HG03039 (cell line): ENCODE data around the gene MTMR12.
A peak's percentile ranks its signal among the peaks of the same experiment; 100 is the strongest.

ENCODE experiments used
- ATAC-seq: cut with Tn5 transposase; IDR thresholded peaks from one replicate; pipeline ENCODE4 v1.9.1; 2021; ENCODE audit warnings: mild to moderate bottlenecking, moderate library complexity; ENCODE audit not compliant: unreplicated experiment

The MTMR12 gene

DNA sequence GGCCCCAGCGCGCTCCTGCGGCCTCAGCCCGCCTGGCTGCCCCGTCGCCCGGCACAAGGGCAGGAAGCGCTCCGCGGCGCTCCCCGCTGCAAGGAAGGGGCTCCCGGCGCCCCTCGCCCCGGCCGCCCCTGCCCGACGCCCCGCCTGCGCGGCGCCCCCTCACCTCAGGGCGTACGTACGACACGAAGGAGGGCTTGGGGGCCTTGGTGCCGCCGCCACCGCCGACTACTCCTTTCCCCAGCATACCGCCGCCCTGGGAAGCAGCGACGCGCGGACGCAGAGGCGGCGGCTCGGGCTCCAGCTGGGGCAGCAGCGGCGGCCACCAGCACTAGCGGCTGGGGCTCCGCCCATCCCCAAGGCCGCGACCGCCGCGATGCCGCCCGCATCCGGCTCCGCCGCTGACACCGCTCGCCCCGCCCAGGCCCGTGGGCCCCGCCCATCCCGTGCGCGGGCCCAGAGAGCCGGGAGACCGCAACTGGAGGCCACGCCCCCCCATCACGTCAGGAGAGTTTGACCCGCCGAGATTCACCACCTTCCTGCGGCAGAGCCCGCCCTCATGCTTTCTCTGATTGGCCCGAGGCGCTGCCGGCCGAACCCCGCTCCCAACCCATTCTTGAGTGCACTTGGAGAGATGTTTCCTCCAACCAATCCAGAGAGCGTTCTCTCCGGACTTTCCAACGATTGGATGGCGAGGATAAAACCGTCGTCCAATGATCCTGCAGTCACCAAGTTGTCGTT is at the start of gene MTMR12:
TSS of gene MTMR12 (minus strand) at position 345 of the 738 bp plus-strand sequence. CDS start at position 244, 101 bp downstream.
- peak; percentile 93 for ATAC-seq

- ATAC-seq, result no peak
These were observed 49.8 kb upstream of the MTMR12 start for GRCh38 chr5:32362527-32362926.

- no peak for ATAC-seq
These were observed 48.2 kb upstream of the MTMR12 start for GRCh38 chr5:32360906-32361305.

DNA sequence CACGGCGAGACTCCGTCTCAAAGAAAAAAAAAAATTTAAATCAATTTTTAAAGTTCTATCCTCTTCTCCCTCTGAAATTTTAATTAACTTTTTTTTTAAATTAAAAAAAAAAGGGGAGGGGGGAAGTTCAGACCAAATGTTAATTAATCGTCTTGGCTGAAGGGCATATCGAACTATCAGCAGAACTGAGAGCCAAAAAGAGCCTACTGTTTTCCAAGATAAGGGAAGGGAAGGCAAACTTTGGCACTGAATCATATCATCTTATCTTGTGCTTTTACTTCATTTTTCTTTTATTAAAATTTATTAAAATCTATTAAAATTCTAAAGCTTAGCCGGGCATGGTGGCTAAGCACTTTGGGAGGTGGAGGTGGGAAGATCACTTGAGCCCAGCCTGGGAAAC is 45.9 kb upstream of the MTMR12 start:
- ATAC-seq, result no peak

DNA sequence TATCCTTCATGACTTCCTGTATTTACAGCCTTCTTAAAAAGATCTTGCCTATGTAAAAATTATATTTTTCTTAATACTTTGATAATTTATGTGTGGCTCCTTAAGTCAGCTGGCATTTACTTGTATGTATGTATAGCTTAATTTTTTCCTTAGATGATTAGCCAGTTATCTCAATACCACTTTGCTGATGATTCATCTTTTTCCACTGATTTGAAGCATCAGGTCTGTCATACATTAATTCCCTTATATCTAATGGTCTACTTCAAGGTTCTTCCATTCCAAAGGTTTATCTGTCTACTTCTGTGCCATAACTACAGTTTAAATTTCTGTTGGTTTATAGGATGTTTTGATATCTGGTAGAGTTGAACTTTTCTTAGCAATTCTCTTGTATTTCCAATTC is 44.9 kb upstream of the MTMR12 start:
- no peak for ATAC-seq

DNA sequence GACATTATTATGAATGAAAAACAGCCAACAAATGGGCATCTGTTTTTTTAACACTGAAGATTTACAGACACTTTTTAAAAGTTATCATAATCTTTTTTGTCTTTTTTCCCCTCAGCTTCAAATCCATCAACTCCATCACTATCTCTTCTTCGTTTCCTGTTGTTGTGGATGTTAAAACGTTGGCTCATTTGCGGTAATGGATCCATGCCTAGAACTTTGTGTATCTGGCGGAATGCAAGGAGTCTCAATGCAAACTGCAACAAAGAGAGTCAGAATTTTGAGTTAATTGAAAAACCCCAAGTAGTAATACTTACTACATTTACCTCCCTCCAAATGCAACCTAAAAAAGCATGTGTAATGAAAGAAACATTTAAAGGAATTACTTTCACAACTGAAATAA is 42.9 kb upstream of the MTMR12 start:
- no peak for ATAC-seq

DNA sequence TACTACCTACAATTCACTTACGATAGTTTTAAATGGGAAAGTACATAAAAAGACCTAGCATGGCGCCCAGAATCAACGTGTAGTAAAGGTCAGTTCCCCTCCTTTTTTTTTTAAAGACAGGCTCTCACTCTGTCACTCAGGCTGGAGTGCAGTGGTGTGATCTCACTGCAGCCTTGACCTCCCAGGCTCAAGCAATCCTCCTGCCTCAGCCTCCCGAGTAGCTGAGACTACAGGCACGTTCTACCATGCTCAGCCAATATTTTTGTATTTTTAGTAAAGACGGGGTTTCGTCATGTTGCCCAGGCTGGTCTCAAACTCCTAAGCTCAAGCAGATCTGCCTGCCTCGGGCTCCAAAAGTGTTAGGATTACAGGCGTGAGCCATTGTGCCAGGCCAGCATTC is 40.7 kb upstream of the MTMR12 start:
- ATAC-seq, result no peak

DNA sequence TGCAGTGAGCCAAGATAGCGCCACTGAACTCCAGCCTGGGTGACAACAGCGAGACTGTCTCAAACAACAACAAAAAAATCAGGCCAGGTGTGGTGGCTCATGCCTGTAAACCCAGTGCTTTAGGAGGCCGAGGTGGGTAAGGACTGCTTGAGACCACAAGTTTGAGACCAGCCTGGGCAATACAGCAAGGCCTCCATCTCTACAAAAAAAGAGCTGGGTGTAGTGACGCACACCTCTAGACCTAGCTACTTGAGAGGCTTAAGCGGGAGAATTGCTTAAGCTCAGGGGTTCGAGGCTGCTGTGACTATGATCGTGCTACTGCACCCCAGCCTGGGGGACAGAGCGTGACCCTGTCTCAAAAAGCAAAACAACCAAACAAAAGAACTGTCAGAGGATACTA is 39.9 kb upstream of the MTMR12 start:
- no peak for ATAC-seq

GRCh38 chr5:32346869-32347268 is 34.1 kb upstream of the MTMR12 start:
- no peak for ATAC-seq

- no peak for ATAC-seq
These were observed 30.4 kb upstream of the MTMR12 start for GRCh38 chr5:32343058-32343672.

DNA sequence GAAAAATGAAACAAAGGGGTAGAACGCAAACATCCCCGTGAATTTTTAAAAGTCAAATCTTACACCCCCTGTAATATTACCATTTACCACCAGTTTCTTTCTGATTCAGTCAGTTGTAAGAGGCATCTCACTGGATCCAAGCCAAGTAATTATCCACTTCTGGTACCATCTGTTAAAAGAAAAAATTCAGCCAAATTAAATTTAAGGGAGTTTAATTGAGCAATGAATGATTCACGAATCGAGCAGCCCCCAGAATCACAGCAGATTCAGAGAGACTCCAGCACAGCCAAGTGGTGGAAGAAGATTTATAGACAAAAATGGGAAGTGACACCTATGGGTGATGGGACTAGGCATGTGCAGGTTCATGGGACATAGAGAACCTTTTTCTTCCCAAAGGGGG is 29.9 kb upstream of the MTMR12 start:
- no peak for ATAC-seq

GRCh38 chr5:32339878-32340277 is 27.1 kb upstream of the MTMR12 start:
- ATAC-seq, result no peak

- no peak for ATAC-seq
These were observed 26.5 kb upstream of the MTMR12 start for GRCh38 chr5:32339198-32339597.

DNA sequence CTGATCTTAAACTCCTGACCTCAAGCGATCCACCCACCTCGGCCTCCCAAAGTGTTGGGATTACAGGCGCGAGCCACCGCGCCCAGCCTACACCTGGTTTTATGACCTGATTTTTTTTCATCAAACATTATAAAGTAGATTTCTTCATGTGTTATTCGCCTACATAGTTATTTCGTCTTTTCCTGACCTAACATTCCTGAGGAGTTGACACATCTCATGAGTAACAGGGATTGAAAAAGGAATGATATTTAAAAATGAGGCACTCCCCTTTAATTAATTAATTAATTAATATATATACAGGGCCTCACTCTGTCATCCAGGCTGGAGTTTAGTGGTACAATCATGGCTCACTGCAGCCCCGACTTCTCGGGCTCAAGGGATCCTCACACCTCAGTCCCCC is 20.2 kb upstream of the MTMR12 start:
- ATAC-seq, result no peak

DNA sequence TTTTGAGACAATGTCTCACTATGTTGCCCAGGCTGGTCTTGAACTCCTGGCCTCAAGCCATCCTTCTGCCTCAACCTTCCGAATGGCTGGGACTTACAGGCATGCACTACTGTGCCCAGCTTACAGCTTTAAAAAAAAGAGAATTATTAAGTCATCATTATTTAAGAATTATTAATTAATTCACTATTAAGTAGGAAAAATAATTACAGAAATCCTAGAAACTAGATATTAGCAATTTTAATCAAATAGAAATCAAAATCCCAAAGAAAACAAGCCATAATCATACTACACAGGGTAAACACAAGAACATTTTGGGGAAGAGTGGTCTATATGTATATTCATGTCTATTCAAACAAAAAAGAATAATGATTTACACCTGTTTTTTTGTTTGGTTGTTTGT is 19.6 kb upstream of the MTMR12 start:
- no peak for ATAC-seq

- no peak for ATAC-seq
These were observed 19.2 kb upstream of the MTMR12 start for GRCh38 chr5:32331935-32332274.

DNA sequence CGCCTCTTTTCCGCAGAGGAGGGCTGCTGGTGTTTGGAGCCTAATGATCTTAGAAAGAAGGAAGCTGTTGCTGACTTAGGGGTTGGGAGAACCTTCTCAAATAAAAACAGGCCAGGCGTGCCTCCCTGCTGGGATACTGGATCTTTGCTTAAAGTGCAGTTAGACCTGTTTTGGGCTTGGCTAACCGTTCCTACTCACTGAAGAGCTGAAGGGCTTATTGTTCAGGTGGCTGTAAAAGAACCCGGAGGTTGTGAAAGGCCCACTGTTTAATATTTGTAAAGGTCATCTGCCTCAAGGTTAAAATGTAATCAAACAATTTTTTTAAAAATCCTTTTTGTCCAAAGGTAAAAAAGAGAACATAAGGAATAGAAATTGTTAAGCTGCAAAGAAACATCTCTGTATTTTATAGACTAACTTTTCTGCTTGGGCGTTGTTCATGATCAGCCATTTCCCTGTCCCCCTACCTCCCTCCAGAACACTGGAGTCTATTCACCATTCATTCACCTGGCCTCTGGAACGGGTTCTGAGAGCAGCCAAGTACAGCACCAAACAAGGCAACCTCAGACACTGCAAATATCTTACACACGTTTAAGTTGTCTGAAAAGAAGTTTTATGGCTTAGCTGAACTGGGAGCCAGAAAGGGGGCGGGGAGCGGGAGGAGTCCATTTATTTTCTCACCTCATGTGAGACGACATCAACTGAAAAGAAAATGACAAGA is 18.6 kb upstream of the MTMR12 start:
- ATAC-seq, result no peak

- ATAC-seq, result no peak
These were observed 17.6 kb upstream of the MTMR12 start for GRCh38 chr5:32330126-32330971.

DNA sequence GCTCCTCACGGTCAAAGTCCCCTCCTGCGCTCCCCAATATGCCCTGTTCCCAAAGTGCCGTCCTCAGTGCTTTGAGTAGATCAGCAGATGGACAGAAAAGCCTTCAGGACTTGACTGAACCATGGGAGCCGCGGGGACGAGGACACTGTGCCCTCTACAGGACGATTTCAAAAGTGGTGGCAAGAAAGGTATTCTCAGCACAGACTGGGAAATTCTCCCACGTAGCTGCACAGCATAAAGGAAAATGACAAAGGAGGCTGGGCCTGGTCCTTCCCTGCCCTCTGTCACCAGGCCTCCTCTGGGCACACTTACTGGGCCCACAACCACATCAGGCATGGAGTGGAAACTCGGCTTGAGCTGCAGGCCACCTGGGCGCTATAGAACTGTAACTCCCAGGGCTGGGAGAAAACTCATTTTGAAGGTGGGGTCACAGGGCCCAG is 16.7 kb upstream of the MTMR12 start:
- peak; percentile 77 for ATAC-seq

DNA sequence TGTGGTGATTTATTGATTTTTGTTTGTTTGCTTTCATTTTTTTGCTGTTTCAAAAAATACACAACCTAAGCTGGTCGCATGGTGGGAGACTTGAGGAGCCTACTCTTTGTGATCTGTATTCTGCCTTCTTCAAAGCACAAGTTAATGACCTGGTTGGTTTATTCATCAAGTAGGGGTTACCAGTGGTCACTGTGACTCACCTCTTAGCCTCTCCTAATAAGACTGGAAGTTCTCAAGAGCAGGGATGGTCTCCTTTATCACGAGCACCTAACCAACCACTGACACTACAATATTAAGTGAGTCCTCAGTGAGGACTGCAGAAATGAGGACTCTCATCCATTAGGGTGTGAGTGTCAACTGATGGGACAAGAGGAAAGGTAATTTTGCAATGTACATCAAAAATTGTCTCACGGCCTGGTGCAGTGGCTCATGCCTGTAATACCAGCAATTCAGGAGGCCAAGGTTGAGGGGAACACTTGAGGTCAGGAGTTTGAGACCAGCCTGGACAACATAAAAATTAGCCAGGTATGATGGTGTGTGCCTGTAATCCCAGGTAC is 13.6 kb upstream of the MTMR12 start:
- ATAC-seq, result no peak

- no peak for ATAC-seq
These were observed 12.9 kb upstream of the MTMR12 start for GRCh38 chr5:32325616-32326015.
